HepG2 (cell line): ENCODE measurements around the gene GRPEL2.

Experiments
- AFF4 ChIP-seq: sonication (generic); formaldehyde crosslinking; IDR thresholded peaks from 2 replicates; pipeline ENCODE4 v1.4.0; 2020; ENCODE audit warnings: missing genetic modification reagents
- ELK4 ChIP-seq: sonication (generic); formaldehyde crosslinking; IDR thresholded peaks from 2 replicates; pipeline ENCODE4 v1.9.0; 2021; ENCODE audit warnings: missing genetic modification reagents, borderline replicate concordance
- EZH2 ChIP-seq: conservative IDR thresholded peaks from 2 replicates; pipeline ENCODE4 v1.6.1; 2012; ENCODE audit warnings: mild to moderate bottlenecking, low read depth, low read length, moderate library complexity
- FOSL1 ChIP-seq: sonication (generic); formaldehyde crosslinking; IDR thresholded peaks from 2 replicates; pipeline ENCODE4 v1.9.0; 2021; ENCODE audit warnings: missing genetic modification reagents, borderline replicate concordance
- GMEB1 ChIP-seq: sonication (generic); formaldehyde crosslinking; IDR thresholded peaks from 2 replicates; pipeline ENCODE4 v1.5.1; 2020; ENCODE audit warnings: missing genetic modification reagents, mild to moderate bottlenecking, borderline replicate concordance
- MAZ ChIP-seq, 2 experiments: sonication (generic) in 1 of 2; formaldehyde crosslinking in 1 of 2; IDR thresholded peaks; 2 replicates each; pipeline versions ENCODE4 v1.5.0 to v1.6.1; 2012 to 2020; ENCODE audit warnings: low read depth in 2 of 2, mild to moderate bottlenecking in 2 of 2, borderline replicate concordance in 1 of 2, improper control_type of control experiment in 1 of 2, low read length in 1 of 2, missing genetic modification reagents in 1 of 2, moderate library complexity in 1 of 2
- POLR2AphosphoS5 ChIP-seq: IDR thresholded peaks from 2 replicates; pipeline ENCODE4 v1.6.1; 2012; ENCODE audit warnings: low read depth, low read length
- SKI ChIP-seq: fragments of 450-650 bp; IDR thresholded peaks from one replicate; pipeline ENCODE4 v1.6.1; 2018; ENCODE audit warnings: mild to moderate bottlenecking; ENCODE audit not compliant: partially characterized antibody
- TCF7 ChIP-seq: sonication (generic); IDR thresholded peaks from 2 replicates; pipeline ENCODE4 v1.6.1; 2016; ENCODE audit warnings: antibody characterized with exemption, low read depth
- TCF7L2 ChIP-seq: IDR thresholded peaks from 2 replicates; pipeline ENCODE4 v1.6.1; 2011; ENCODE audit warnings: mild to moderate bottlenecking, low read depth, low read length, moderate library complexity
- YY1 ChIP-seq: IDR thresholded peaks from 2 replicates; pipeline ENCODE4 v1.6.1; 2011; ENCODE audit warnings: low read length, low read depth, moderate library complexity, mild to moderate bottlenecking; ENCODE audit not compliant: insufficient read depth, insufficient replicate concordance
- ZNF253 ChIP-seq: sonication (generic); formaldehyde crosslinking; IDR thresholded peaks from 2 replicates; pipeline ENCODE4 v1.8.0; 2022; ENCODE audit warnings: mild to moderate bottlenecking, missing genetic modification reagents, borderline replicate concordance
- TF ChIP-seq, protein P1 (sequence below): IDR thresholded peaks from 2 replicates; pipeline ENCODE4 v1.6.1; 2016; ENCODE audit warnings: low read depth, missing genetic modification reagents, missing compliant biosample characterization
- TF ChIP-seq, protein P2 (sequence below): sonication (generic); formaldehyde crosslinking; IDR thresholded peaks from 2 replicates; pipeline ENCODE4 v1.5.0; 2020; ENCODE audit warnings: mild to moderate bottlenecking, missing genetic modification reagents, moderate library complexity

DNA sequence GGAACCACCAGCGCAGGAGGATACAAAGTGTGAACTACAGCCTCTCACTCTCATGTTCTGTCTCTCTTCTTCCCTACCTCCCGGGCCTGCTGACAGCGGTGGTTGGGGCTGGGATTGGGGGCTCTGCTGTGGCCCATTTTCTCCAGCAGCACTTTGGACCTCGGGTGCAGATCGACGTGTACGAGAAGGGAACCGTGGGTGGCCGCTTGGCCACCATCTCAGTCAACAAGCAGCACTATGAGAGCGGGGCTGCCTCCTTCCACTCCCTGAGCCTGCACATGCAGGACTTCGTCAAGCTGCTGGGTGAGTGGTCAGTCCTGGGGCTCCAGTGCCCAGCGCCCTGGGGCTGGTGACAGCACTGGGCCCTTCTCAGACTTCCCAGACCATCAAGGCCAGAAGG, 17.2 kb downstream of the GRPEL2 start:
- TF ChIP-seq GMEB1 (CRISPR knock-in tag): no peak
- TF ChIP-seq AFF4 (CRISPR knock-in tag): no peak
- TF ChIP-seq ZNF253 (CRISPR knock-in tag): no peak
- no peak for TF ChIP-seq EZH2
- TF ChIP-seq, protein P1, sequence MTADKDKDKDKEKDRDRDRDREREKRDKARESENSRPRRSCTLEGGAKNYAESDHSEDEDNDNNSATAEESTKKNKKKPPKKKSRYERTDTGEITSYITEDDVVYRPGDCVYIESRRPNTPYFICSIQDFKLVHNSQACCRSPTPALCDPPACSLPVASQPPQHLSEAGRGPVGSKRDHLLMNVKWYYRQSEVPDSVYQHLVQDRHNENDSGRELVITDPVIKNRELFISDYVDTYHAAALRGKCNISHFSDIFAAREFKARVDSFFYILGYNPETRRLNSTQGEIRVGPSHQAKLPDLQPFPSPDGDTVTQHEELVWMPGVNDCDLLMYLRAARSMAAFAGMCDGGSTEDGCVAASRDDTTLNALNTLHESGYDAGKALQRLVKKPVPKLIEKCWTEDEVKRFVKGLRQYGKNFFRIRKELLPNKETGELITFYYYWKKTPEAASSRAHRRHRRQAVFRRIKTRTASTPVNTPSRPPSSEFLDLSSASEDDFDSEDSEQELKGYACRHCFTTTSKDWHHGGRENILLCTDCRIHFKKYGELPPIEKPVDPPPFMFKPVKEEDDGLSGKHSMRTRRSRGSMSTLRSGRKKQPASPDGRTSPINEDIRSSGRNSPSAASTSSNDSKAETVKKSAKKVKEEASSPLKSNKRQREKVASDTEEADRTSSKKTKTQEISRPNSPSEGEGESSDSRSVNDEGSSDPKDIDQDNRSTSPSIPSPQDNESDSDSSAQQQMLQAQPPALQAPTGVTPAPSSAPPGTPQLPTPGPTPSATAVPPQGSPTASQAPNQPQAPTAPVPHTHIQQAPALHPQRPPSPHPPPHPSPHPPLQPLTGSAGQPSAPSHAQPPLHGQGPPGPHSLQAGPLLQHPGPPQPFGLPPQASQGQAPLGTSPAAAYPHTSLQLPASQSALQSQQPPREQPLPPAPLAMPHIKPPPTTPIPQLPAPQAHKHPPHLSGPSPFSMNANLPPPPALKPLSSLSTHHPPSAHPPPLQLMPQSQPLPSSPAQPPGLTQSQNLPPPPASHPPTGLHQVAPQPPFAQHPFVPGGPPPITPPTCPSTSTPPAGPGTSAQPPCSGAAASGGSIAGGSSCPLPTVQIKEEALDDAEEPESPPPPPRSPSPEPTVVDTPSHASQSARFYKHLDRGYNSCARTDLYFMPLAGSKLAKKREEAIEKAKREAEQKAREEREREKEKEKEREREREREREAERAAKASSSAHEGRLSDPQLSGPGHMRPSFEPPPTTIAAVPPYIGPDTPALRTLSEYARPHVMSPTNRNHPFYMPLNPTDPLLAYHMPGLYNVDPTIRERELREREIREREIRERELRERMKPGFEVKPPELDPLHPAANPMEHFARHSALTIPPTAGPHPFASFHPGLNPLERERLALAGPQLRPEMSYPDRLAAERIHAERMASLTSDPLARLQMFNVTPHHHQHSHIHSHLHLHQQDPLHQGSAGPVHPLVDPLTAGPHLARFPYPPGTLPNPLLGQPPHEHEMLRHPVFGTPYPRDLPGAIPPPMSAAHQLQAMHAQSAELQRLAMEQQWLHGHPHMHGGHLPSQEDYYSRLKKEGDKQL (CRISPR knock-in tag): no peak
- TF ChIP-seq POLR2AphosphoS5: no peak
- TF ChIP-seq TCF7L2: no peak
- TF ChIP-seq ELK4 (CRISPR knock-in tag): no peak
- TF ChIP-seq, protein P2, sequence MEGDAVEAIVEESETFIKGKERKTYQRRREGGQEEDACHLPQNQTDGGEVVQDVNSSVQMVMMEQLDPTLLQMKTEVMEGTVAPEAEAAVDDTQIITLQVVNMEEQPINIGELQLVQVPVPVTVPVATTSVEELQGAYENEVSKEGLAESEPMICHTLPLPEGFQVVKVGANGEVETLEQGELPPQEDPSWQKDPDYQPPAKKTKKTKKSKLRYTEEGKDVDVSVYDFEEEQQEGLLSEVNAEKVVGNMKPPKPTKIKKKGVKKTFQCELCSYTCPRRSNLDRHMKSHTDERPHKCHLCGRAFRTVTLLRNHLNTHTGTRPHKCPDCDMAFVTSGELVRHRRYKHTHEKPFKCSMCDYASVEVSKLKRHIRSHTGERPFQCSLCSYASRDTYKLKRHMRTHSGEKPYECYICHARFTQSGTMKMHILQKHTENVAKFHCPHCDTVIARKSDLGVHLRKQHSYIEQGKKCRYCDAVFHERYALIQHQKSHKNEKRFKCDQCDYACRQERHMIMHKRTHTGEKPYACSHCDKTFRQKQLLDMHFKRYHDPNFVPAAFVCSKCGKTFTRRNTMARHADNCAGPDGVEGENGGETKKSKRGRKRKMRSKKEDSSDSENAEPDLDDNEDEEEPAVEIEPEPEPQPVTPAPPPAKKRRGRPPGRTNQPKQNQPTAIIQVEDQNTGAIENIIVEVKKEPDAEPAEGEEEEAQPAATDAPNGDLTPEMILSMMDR (CRISPR knock-in tag): no peak
- TF ChIP-seq MAZ (IDR thresholded peaks at IDR 0.05; ENCODE audit: borderline replicate concordance, low read depth, low read length): no peak
- TF ChIP-seq MAZ (CRISPR knock-in tag; IDR thresholded peaks at IDR 0.05; ENCODE audit: low read depth): no peak
- no peak for TF ChIP-seq YY1
- no peak for TF ChIP-seq SKI
- no peak for TF ChIP-seq TCF7
- no peak for TF ChIP-seq FOSL1
